PC-3 (cell line): Measurements from ENCODE around the gene CLDN20.
A peak's percentile ranks its signal among the peaks of the same experiment; 100 is the strongest.

Experiments used
- CTCF ChIP-seq: fragments of 300-600 bp; sonication (generic); conservative IDR thresholded peaks from 2 replicates; pipeline ENCODE4 v1.5.1; 2017; ENCODE audit warnings: antibody characterized with exemption, low read depth, mild to moderate bottlenecking, low read length
- EZH2 ChIP-seq: fragments of 300-600 bp; sonication (generic); IDR thresholded peaks from one replicate; pipeline ENCODE4 v1.6.1; 2017; ENCODE audit warnings: antibody characterized with exemption, mild to moderate bottlenecking, low read length; ENCODE audit not compliant: unreplicated experiment

GRCh38 chr6:155317186-155317585, 53.4 kb downstream of the CLDN20 start:
- TF ChIP-seq CTCF = peak; percentile 37; the same call in 1 of the 2 replicates
- TF ChIP-seq EZH2 = no peak
